GM21717 (cell line): ENCODE results near the gene DENND11.

Experiments used
- ATAC-seq: cut with Tn5 transposase; IDR thresholded peaks from one replicate; pipeline ENCODE4 v1.9.1; 2021; ENCODE audit warnings: mild to moderate bottlenecking, moderate library complexity; ENCODE audit not compliant: unreplicated experiment

The DENND11 gene

GRCh38 chr7:141702047-141702567 lies at the start of gene DENND11:
DENND11 (minus strand) TSS chr7:141702166; CDS start chr7:141702153, 13 bp downstream.
- ATAC-seq = peak; percentile 76

- no peak for ATAC-seq
These were observed 46.4 kb upstream of the DENND11 start for GRCh38 chr7:141748396-141748795.

- ATAC-seq = no peak
These were observed 42.2 kb upstream of the DENND11 start for GRCh38 chr7:141744131-141744530.

GRCh38 chr7:141742229-141742628 lies 40.3 kb upstream of the DENND11 start:
- no peak for ATAC-seq

GRCh38 chr7:141739250-141739649 lies 37.3 kb upstream of the DENND11 start:
- ATAC-seq = no peak

GRCh38 chr7:141738592-141739013 lies 36.6 kb upstream of the DENND11 start:
- ATAC-seq = no peak

GRCh38 chr7:141737836-141738591 lies 36.0 kb upstream of the DENND11 start, which contains the start of gene SSBP1:
SSBP1 (plus strand) TSS chr7:141738358; CDS start chr7:141739167, 809 bp downstream.
- peak; percentile 92 for ATAC-seq

- ATAC-seq = no peak
These were observed 35.3 kb upstream of the DENND11 start for GRCh38 chr7:141737118-141737835.

- no peak for ATAC-seq
These were observed 29.6 kb upstream of the DENND11 start for GRCh38 chr7:141731476-141732149.

GRCh38 chr7:141729020-141729419 lies 27.1 kb upstream of the DENND11 start:
- no peak for ATAC-seq

- ATAC-seq = no peak
These were observed 20.6 kb upstream of the DENND11 start for GRCh38 chr7:141722529-141722928.

- no peak for ATAC-seq
These were observed 15.5 kb upstream of the DENND11 start for GRCh38 chr7:141717450-141717849.

- ATAC-seq = no peak
These were observed 14.1 kb upstream of the DENND11 start for GRCh38 chr7:141715794-141716689.

- no peak for ATAC-seq
These were observed 13.1 kb upstream of the DENND11 start for GRCh38 chr7:141715018-141715417.

- ATAC-seq = no peak
These were observed 12.6 kb upstream of the DENND11 start for GRCh38 chr7:141714571-141714970.

GRCh38 chr7:141713890-141714289 lies 11.9 kb upstream of the DENND11 start:
- no peak for ATAC-seq

GRCh38 chr7:141712603-141713255 lies 10.8 kb upstream of the DENND11 start:
- ATAC-seq = no peak

GRCh38 chr7:141710301-141710700 lies 8.3 kb upstream of the DENND11 start:
- no peak for ATAC-seq

GRCh38 chr7:141709749-141710148 lies 7.8 kb upstream of the DENND11 start:
- ATAC-seq = no peak

- ATAC-seq = no peak
These were observed 7.4 kb upstream of the DENND11 start for GRCh38 chr7:141709318-141709717.
